ENCODE measurements around the gene SLC44A1.

Gene SLC44A1

DNA sequence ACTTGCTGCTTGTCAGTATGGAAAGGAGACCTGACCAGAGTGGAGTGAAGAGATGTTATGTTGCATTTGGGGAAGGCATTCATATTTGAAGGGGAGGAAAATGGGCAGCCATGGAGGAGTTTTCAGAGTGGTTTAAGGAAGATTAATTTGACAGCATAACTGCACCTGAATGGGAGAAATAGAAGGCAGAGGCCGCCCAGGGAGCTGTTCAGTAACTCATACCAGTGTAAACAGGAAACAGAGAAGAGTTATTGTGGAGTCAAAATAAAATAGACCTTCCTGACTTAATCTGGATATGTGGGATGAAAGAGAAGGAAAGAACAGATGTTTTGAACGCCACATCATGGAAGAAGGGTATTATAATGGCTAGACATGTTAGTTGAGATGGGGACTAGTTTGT, 13.4 kb downstream of the SLC44A1 start:
- Histone ChIP-seq H3K27me3 (ENCODE audit: control insufficient read depth, insufficient read depth, low read length) (no peaks in the 10 kb centered on the region), H3K79me2 (peaks cover 31% of the 10 kb centered on the region), H3K27ac (no peak overlapping the region), H3K4me2 (ENCODE audit: low read length) (no peak overlapping the region), H3K9ac (no peak overlapping the region), H3K4me1 (peaks cover 10% of the 10 kb centered on the region), H2AFZ (no peak overlapping the region), H3K4me3 (ENCODE audit: low read depth, low read length) (no peak overlapping the region), H3K36me3 (ENCODE audit: control insufficient read depth, insufficient read depth, low read length) (no peaks in the 10 kb centered on the region), H3K9me3 (ENCODE audit: control insufficient read depth, low read length) (no peaks in the 10 kb centered on the region)
- TF ChIP-seq, protein P1, sequence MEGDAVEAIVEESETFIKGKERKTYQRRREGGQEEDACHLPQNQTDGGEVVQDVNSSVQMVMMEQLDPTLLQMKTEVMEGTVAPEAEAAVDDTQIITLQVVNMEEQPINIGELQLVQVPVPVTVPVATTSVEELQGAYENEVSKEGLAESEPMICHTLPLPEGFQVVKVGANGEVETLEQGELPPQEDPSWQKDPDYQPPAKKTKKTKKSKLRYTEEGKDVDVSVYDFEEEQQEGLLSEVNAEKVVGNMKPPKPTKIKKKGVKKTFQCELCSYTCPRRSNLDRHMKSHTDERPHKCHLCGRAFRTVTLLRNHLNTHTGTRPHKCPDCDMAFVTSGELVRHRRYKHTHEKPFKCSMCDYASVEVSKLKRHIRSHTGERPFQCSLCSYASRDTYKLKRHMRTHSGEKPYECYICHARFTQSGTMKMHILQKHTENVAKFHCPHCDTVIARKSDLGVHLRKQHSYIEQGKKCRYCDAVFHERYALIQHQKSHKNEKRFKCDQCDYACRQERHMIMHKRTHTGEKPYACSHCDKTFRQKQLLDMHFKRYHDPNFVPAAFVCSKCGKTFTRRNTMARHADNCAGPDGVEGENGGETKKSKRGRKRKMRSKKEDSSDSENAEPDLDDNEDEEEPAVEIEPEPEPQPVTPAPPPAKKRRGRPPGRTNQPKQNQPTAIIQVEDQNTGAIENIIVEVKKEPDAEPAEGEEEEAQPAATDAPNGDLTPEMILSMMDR (IDR thresholded peaks at IDR 0.05) = no peak

DNA sequence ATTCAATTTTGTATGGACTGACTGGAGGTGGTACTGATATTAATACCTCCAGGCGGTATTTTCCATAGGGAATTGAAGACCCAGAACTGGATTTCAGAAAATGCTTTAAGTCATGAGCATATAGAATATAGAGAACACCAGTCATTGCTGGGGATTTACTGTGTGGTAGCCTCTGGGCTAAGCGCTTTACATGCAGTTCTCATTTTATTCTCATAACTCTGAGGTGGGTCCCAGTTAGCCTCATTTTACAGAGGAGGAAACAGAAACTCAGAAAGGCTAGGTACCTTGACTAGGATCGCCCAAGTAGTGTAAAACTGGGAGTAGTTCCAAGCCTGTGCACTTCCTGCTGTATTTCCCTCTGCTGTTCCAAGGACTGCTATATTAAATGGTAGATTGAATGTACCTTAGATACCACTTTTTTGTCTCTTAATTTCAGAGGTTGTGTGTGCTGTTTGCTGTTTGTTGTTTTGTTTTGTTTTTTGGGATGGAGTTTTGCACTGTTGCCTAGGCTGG, 13.8 kb downstream of the SLC44A1 start:
- H3K27ac ChIP-seq = no peak overlapping the region
- no peak overlapping the region for H2AFZ ChIP-seq
- H3K9me3 ChIP-seq (ENCODE audit: control insufficient read depth, low read length) = no peaks in the 10 kb centered on the region
- H3K79me2 ChIP-seq = peaks cover 30% of the 10 kb centered on the region
- no peaks in the 10 kb centered on the region for H3K36me3 ChIP-seq (ENCODE audit: control insufficient read depth, insufficient read depth, low read length)
- no peak overlapping the region for H3K4me3 ChIP-seq (ENCODE audit: low read depth, low read length)
- no peaks in the 10 kb centered on the region for H3K27me3 ChIP-seq (ENCODE audit: control insufficient read depth, insufficient read depth, low read length)
- peaks cover 10% of the 10 kb centered on the region for H3K4me1 ChIP-seq
- no peak overlapping the region for H3K4me2 ChIP-seq (ENCODE audit: low read length)
- TF ChIP-seq, protein P1 (IDR thresholded peaks at IDR 0.05) = no peak
- no peak overlapping the region for H3K9ac ChIP-seq

DNA sequence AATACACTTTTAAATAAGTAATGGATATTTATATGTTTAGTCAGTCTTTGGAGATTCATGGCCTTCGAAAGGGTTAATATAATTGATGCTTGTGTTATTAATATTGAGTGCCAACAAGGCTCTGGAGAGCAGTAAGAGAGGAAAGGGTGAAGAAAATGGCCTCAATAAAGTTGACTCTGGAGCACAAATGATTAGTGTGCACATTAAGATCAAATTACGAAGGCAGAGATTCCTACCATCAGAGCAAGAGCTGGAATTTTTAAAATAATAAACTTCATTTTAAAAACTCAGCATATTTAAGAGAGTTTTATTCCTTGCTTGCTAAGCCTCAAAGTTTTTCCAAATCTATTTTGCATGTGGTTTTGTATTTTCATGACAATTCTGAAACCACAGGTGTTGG, 14.8 kb downstream of the SLC44A1 start:
- peaks cover 26% of the 10 kb centered on the region for H3K79me2 ChIP-seq
- TF ChIP-seq, protein P1 (IDR thresholded peaks at IDR 0.05) = no peak
- H3K4me2 ChIP-seq (ENCODE audit: low read length) = no peak overlapping the region
- no peak overlapping the region for H3K27ac ChIP-seq
- no peak overlapping the region for H3K9ac ChIP-seq
- H3K36me3 ChIP-seq (ENCODE audit: control insufficient read depth, insufficient read depth, low read length) = no peaks in the 10 kb centered on the region
- no peak overlapping the region for H3K4me3 ChIP-seq (ENCODE audit: low read depth, low read length)
- H3K27me3 ChIP-seq (ENCODE audit: control insufficient read depth, insufficient read depth, low read length) = no peaks in the 10 kb centered on the region
- H3K9me3 ChIP-seq (ENCODE audit: control insufficient read depth, low read length) = no peaks in the 10 kb centered on the region
- no peak overlapping the region for H2AFZ ChIP-seq
- H3K4me1 ChIP-seq = peaks cover 10% of the 10 kb centered on the region

DNA sequence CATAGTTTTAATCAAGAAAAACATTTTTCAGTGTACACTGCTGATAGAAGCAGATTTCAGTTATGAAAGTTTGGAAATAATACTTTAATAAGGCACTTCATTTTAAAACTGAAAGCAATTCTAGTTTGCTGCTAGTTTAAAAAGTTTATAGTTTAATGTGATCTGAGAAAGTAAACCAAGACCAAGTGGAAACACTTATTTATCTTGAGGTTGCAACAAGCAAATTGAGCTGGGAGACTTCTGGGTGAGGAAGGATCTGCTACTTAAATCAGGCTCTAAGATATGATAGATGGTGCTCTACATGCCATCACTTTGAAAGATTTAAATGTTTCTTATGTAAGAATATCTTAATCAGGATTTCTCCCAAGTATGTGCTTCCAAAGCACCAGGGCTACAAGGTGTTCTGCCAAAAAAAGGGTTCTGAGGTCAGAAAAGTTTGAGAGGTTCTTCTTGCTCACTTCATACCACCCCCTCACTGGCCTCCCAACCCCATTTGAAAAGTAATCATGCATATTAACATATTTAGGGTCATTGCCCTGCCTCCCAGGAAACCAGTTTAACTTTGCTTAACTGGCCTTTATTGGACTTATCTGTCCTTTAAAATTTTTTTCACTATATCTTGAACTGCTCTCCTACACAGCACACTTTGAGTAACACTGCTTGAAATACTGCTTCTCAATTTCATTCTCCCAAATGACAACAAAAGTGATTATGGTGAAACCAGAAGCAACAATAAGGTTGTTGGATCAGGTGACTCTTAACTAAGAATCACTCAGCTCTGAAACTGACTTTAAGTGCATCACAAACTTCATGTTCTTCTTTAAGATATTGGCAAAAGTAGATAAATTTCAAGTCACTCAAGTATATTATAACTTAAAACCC, 15.5 kb downstream of the SLC44A1 start:
- Histone ChIP-seq H3K79me2 (peaks cover 26% of the 10 kb centered on the region), H2AFZ (no peak overlapping the region), H3K9ac (no peak overlapping the region), H3K27me3 (ENCODE audit: control insufficient read depth, insufficient read depth, low read length) (no peaks in the 10 kb centered on the region), H3K4me1 (peaks cover 10% of the 10 kb centered on the region), H3K27ac (no peak overlapping the region), H3K4me3 (ENCODE audit: low read depth, low read length) (no peak overlapping the region), H3K4me2 (ENCODE audit: low read length) (no peak overlapping the region), H3K9me3 (ENCODE audit: control insufficient read depth, low read length) (no peaks in the 10 kb centered on the region), H3K36me3 (ENCODE audit: control insufficient read depth, insufficient read depth, low read length) (no peaks in the 10 kb centered on the region)
- TF ChIP-seq, protein P1 (IDR thresholded peaks at IDR 0.05) = no peak

Data from parathyroid adenoma (tissue), 2 donors.